Endothelial cell of umbilical vein (primary cell): ENCODE results near the gene SPACA6. TPM values are rescaled to one million over a fixed set of nuclear protein-coding genes. Genes with fewer than 3 reads are reported as not detected.

Experiments
- BruUV-seq: library from RNA; stranded (reverse); fragments of 400-500 nt; replicated peaks from 2 replicates; lab custom pipeline; 2021; lab: Mats Ljungman, UMichigan
- CTCF ChIA-PET: fragments of 300-600, 350-600 bp; sonication (Branson Sonifier 250); formaldehyde crosslinking; loops from one replicate; lab custom pipeline; 2021; ENCODE audit warnings: antibody characterized with exemption, inconsistent platforms; lab: Charles Lee
- POLR2A ChIA-PET: fragments of 300-600, 350-600 bp; sonication (Branson Sonifier 250); formaldehyde crosslinking; loops from one replicate; lab custom pipeline; 2021; ENCODE audit warnings: antibody characterized with exemption, inconsistent platforms; lab: Charles Lee
- DNase-seq: peaks from one replicate; pipeline ENCODE4 v3.0.0-alpha.2; 2011; ENCODE audit warnings: low read depth, low spot score
- FAIRE-seq: peaks from 2 replicates; lab custom pipeline; 2011; peaks lifted over from hg19 to GRCh38; lab: Jason Lieb, UNC
- H2AFZ ChIP-seq: 2 replicates; pipeline ENCODE4 v1.6.0; 2012; ENCODE audit warnings: low read depth, low read length, control low read depth, inconsistent platforms
- H3K27ac ChIP-seq: 2 replicates; pipeline ENCODE4 v1.5.1; 2011; ENCODE audit warnings: low read depth, mild to moderate bottlenecking, control low read depth, low read length, moderate library complexity; ENCODE audit not compliant: insufficient read depth
- H3K27me3 ChIP-seq, 2 experiments: 2 replicates each; pipeline versions ENCODE4 v1.6.0 to v1.6.1; 2011; ENCODE audit warnings: low read length in 2 of 2, mixed read lengths in 1 of 2; ENCODE audit not compliant: control insufficient read depth in 2 of 2, insufficient read depth in 2 of 2
- H3K36me3 ChIP-seq, 2 experiments: 2 replicates in 1 of 2; 3 replicates in 1 of 2; pipeline ENCODE4 v1.5.1; 2011; ENCODE audit warnings: low read length in 2 of 2, mild to moderate bottlenecking in 1 of 2, moderate library complexity in 1 of 2; ENCODE audit not compliant: control insufficient read depth in 2 of 2, insufficient read depth in 2 of 2; ENCODE audit errors: extremely low read depth in 1 of 2
- H3K4me1 ChIP-seq: 3 replicates; pipeline ENCODE4 v1.5.1; 2011; ENCODE audit warnings: mild to moderate bottlenecking, low read length; ENCODE audit not compliant: control insufficient read depth, insufficient read depth; ENCODE audit errors: extremely low read depth
- H3K4me2 ChIP-seq: 2 replicates; pipeline ENCODE4 v1.6.1; 2011; ENCODE audit warnings: low read length, control low read depth, mixed read lengths; ENCODE audit not compliant: insufficient read depth
- H3K4me3 ChIP-seq, 3 experiments: fragments of 200-600 bp in 1 of 3; sonication (generic), shearing (Covaris generic) in 1 of 3; replicated peaks in 1 of 3; 2 replicates each; pipeline ENCODE4 v1.5.1; 2011 to 2016; ENCODE audit warnings: control low read depth in 3 of 3, low read length in 3 of 3, mild to moderate bottlenecking in 2 of 3, inconsistent platforms in 1 of 3, low read depth in 1 of 3, moderate library complexity in 1 of 3; ENCODE audit not compliant: insufficient read depth in 1 of 3
- H3K79me2 ChIP-seq: 2 replicates; pipeline ENCODE4 v1.6.0; 2012; ENCODE audit warnings: low read length, inconsistent platforms; ENCODE audit not compliant: control insufficient read depth, insufficient read depth
- H3K9ac ChIP-seq: replicated peaks from 2 replicates; pipeline ENCODE3; 2011; ENCODE audit warnings: low read length, control low read depth; ENCODE audit not compliant: insufficient read depth; ENCODE audit errors: extremely low read depth
- H3K9me1 ChIP-seq: replicated peaks from 3 replicates; pipeline ENCODE4 v1.6.0; 2011; ENCODE audit warnings: mild to moderate bottlenecking, low read length; ENCODE audit not compliant: control insufficient read depth, insufficient read depth; ENCODE audit errors: extremely low read depth
- H3K9me3 ChIP-seq: replicated peaks from 2 replicates; pipeline ENCODE4 v1.5.1; 2012; ENCODE audit warnings: low read length, inconsistent platforms; ENCODE audit not compliant: control insufficient read depth, insufficient read depth
- H4K20me1 ChIP-seq: replicated peaks from 2 replicates; pipeline ENCODE3; 2011; ENCODE audit warnings: mild to moderate bottlenecking, low read length; ENCODE audit not compliant: control insufficient read depth, insufficient read depth; ENCODE audit errors: extremely low read depth
- CTCF ChIP-seq, 2 donors: IDR thresholded peaks; 1 replicate in 1 of 2; 2 replicates in 1 of 2; pipeline ENCODE4 v1.5.1; 2011; ENCODE audit warnings: low read length in 2 of 2, mild to moderate bottlenecking in 2 of 2, moderate library complexity in 2 of 2, control low read depth in 1 of 2, inconsistent platforms in 1 of 2, low read depth in 1 of 2; ENCODE audit not compliant: insufficient read depth in 1 of 2; ENCODE audit errors: extremely low read depth in 1 of 2
- EZH2 ChIP-seq: IDR thresholded peaks from 2 replicates; pipeline ENCODE4 v1.6.1; 2012; ENCODE audit warnings: borderline replicate concordance, low read depth, mild to moderate bottlenecking, moderate library complexity, low read length, inconsistent platforms; ENCODE audit not compliant: severe bottlenecking
- FOS ChIP-seq: IDR thresholded peaks from 2 replicates; pipeline ENCODE4 v1.6.1; 2011; ENCODE audit warnings: mild to moderate bottlenecking, low read length, moderate library complexity, borderline replicate concordance; ENCODE audit not compliant: insufficient read depth
- GATA2 ChIP-seq: IDR thresholded peaks from 2 replicates; pipeline ENCODE4 v1.7.0; 2011; ENCODE audit warnings: low read depth, mild to moderate bottlenecking, moderate library complexity, mixed read lengths, low read length; ENCODE audit not compliant: insufficient read length, insufficient read depth
- JUN ChIP-seq: IDR thresholded peaks from 2 replicates; pipeline ENCODE4 v1.6.1; 2011; ENCODE audit warnings: borderline replicate concordance, low read depth; ENCODE audit not compliant: insufficient read length, insufficient read depth
- MYC ChIP-seq: IDR thresholded peaks from one replicate; pipeline ENCODE4 v1.6.1; 2011; ENCODE audit warnings: mild to moderate bottlenecking, low read depth, low read length
- POLR2A ChIP-seq: IDR thresholded peaks from 2 replicates; pipeline ENCODE4 v1.6.1; 2012; ENCODE audit warnings: low read depth, mild to moderate bottlenecking, control low read depth, low read length
- POLR2AphosphoS5 ChIP-seq: IDR thresholded peaks from 2 replicates; pipeline ENCODE4 v1.6.1; 2012; ENCODE audit warnings: low read depth, mild to moderate bottlenecking, control low read depth, low read length, moderate library complexity; ENCODE audit not compliant: insufficient read depth
- dilution Hi-C: fragments of 300-500 bp; cut with MboI; formaldehyde crosslinking; loops from one replicate; pipeline ENCODE4 v1.15.0; 2019; ENCODE audit warnings: low sequenced_read_pairs; ENCODE audit not compliant: extremely low pct_ligation_motif_present
- intact Hi-C: fragments of 100-400 bp; cut with micrococcal nuclease; formaldehyde crosslinking; loops from one replicate; pipeline ENCODE4 v1.10.0; 2022
- polyA plus RNA-seq, 4 experiments: library from polyadenylated mRNA; depleted of rRNA in 3 of 4; stranded (reverse) in 3 of 4; unstranded in 1 of 4; fragments of >200 nt; gene quantifications; 2 replicates each; pipeline versions ENCODE4 v1.2.1 to v1.2.3, GENCODE V29; 2011 to 2012; ENCODE audit warnings: missing spikeins in 1 of 4
- total RNA-seq: library from RNA; stranded (reverse); gene quantifications from 2 replicates; pipeline ENCODE4 v1.2.3, GENCODE V29; 2021
- TF ChIP-seq, protein P1 (sequence below): IDR thresholded peaks from 2 replicates; pipeline ENCODE4 v1.6.1; 2011; ENCODE audit not compliant: insufficient read depth, insufficient read length

SPACA6 gene
- total and polyA plus RNA-seq, 2 donors (not counting 3 experiments of a cell fraction or from before 2014, with no cell fraction given): 11.9 to 41.1 TPM

DNA sequence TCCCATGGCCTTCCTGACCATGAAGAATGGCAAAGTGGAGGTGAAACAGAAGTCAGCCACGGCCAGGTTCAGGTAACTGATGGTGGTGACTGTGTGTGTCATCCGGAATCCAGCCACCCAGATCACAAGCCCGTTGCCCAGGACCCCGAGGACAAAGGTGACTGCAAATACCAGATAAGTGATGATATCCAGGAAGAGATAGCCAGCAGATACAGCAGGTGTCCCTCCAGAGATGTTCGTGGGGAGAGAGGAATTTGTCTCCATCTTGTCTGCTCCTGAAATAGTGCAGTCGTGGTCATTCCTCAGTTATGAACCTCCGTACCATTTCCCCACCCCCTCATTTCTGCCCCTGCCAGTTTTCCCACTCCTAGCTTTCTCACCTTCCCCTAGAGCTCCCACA lies 53.6 kb downstream of the SPACA6 start:
- no peak overlapping the region for H2AFZ ChIP-seq
- H3K27ac ChIP-seq: no peak overlapping the region
- TF ChIP-seq JUN (no peak), POLR2A (no peak), FOS (no peak), EZH2 (no peak), GATA2 (no peak), POLR2AphosphoS5 (no peak), CTCF (IDR thresholded peaks at IDR 0.05; ENCODE audit: extremely low read depth in 1 of 2, insufficient read depth in 1 of 2, low read depth in 1 of 2, low read length in 2 of 2) (no peak), MYC (no peak)
- TF ChIP-seq, protein P1, sequence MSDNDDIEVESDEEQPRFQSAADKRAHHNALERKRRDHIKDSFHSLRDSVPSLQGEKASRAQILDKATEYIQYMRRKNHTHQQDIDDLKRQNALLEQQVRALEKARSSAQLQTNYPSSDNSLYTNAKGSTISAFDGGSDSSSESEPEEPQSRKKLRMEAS: no peak
- ChIA-PET POLR2A (no interaction called here), CTCF (no interaction called here)
- no peaks in the 10 kb centered on the region for H3K79me2 ChIP-seq
- H3K4me2 ChIP-seq: no peak overlapping the region
- no peaks in the 10 kb centered on the region for H3K36me3 ChIP-seq
- H3K4me1 ChIP-seq: no peaks in the 10 kb centered on the region
- H4K20me1 ChIP-seq: no peaks in the 10 kb centered on the region
- H3K4me3 ChIP-seq: no peak overlapping the region
- intact Hi-C loops: no loop called here
- FAIRE-seq: no peak
- no peak for DNase-seq
- H3K9me1 ChIP-seq: no peaks in the 10 kb centered on the region
- H3K27me3 ChIP-seq: no peaks in the 10 kb centered on the region
- dilution Hi-C loops: no loop called here
- no peaks in the 10 kb centered on the region for H3K9me3 ChIP-seq
- no peak overlapping the region for H3K9ac ChIP-seq
- BruUV-seq: no TSS peak
